Measurements from ENCODE around the gene RNF135.
"Not testable (repeated sequence)": the region's sequence is repeated elsewhere in the genome, so short reads cannot be mapped to it uniquely, and the experiment has no call there.

RNF135 gene

GRCh38 chr17:31004160-31004559 lies 33.3 kb downstream of the RNF135 start:
- DNase-seq: no peak

- no peak for DNase-seq
These were observed 37.0 kb downstream of the RNF135 start for GRCh38 chr17:31007695-31008373.

GRCh38 chr17:31008374-31009041 lies 37.7 kb downstream of the RNF135 start:
- DNase-seq: peak; percentile 59

GRCh38 chr17:31009042-31009702 lies 38.3 kb downstream of the RNF135 start:
- peak; percentile 21 for DNase-seq

GRCh38 chr17:31010014-31010413 lies 39.2 kb downstream of the RNF135 start:
- not testable (repeated sequence) for DNase-seq

- DNase-seq: no peak
These were observed 43.0 kb downstream of the RNF135 start for GRCh38 chr17:31013844-31014243.

- DNase-seq: no peak
These were observed 44.8 kb downstream of the RNF135 start for GRCh38 chr17:31015639-31016038.

- no peak for DNase-seq
These were observed 48.2 kb downstream of the RNF135 start for GRCh38 chr17:31019004-31019403.

GRCh38 chr17:31023171-31023570 lies 52.3 kb downstream of the RNF135 start:
- DNase-seq: not testable (repeated sequence)

- DNase-seq: no peak
These were observed 61.0 kb downstream of the RNF135 start for GRCh38 chr17:31031841-31032240.

- not testable (repeated sequence) for DNase-seq
These were observed 64.8 kb downstream of the RNF135 start for GRCh38 chr17:31035611-31036010.

GRCh38 chr17:31040837-31041236 lies 70.0 kb downstream of the RNF135 start:
- not testable (repeated sequence) for DNase-seq

GRCh38 chr17:31042378-31042777 lies 71.5 kb downstream of the RNF135 start:
- DNase-seq: not testable (repeated sequence)

GRCh38 chr17:31046856-31047425 lies 76.1 kb downstream of the RNF135 start:
- DNase-seq: not testable (repeated sequence)

GRCh38 chr17:31048142-31048541 lies 77.3 kb downstream of the RNF135 start:
- no peak for DNase-seq

GRCh38 chr17:31048780-31049179 lies 77.9 kb downstream of the RNF135 start:
- no peak for DNase-seq
